Measurements from ENCODE around the gene RPL11.
A peak's percentile ranks its signal among the peaks of the same experiment; 100 is the strongest.
"Not testable (repeated sequence)": the region's sequence is repeated elsewhere in the genome, so short reads cannot be mapped to it uniquely, and the experiment has no call there.

Gene RPL11

GRCh38 chr1:23691499-23692307, at the start of gene RPL11:
RPL11 (plus strand) TSS chr1:23691806; CDS start chr1:23691824, 18 bp downstream.
- peak; percentile 72 to 73 for DNase-seq (ENCODE audit: low read depth in 1 of 2, low spot score in 1 of 2)

GRCh38 chr1:23643736-23644554, 47.7 kb upstream of the RPL11 start:
- DNase-seq (ENCODE audit: low read depth in 1 of 2, low spot score in 1 of 2): no peak

DNA sequence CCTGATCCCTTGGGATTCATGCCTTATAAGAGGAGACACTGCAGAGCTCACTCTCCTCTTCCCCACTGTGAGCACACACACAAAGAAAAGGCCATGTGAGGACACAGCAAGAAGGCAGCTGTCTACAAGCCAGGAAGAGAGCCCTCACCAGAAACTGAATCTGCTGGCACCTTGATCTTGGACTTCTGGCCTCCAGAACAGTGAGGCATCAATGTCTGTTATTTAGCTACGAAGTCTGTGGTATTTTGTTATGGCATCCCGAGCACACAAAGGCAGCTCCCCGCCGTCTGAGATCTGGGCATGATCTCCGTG, 47.1 kb upstream of the RPL11 start:
- DNase-seq (ENCODE audit: low read depth in 1 of 2, low spot score in 1 of 2): no peak

DNA sequence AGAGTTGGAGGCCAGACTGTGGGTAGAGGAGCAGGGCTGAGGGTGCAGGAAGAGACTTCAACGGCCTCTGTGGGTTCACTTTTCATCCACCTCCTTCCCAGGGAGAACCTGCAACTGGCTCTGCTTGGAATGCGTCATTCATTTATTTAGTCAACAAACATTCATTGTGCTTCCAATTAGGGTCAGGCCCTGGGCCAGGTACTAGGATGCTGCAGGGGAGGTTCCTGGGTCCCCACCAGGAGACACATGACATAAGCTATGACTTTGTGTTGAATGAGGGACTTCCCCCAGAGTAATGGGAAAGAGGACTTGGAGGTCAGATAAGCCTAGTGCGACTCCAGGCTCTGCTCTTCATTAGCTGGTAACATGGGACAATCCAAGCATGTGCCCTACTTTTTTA, 46.3 kb upstream of the RPL11 start:
- DNase-seq (ENCODE audit: low read depth in 1 of 2, low spot score in 1 of 2): no peak

DNA sequence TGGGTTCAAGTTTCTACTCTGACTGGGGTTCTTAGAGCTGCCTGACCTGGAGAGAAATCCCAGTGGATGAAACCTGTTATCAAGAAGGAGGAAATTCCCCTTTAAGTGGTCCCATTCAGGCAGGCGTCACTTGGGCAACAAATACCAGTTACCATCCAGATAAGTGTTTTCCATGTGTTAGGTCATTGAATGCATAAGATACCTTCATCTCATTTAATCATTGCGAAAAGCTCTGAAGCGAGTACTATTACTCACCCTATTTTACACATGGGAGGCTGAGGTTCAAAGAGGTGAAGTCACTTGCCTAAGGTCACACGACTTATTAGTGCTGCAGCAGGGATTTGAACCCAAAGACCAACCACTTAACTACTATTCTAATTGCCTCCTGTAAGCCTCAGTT, 45.5 kb upstream of the RPL11 start:
- no peak for DNase-seq (ENCODE audit: low read depth in 1 of 2, low spot score in 1 of 2)

GRCh38 chr1:23646541-23646940, 45.1 kb upstream of the RPL11 start:
- no peak for DNase-seq (ENCODE audit: low read depth in 1 of 2, low spot score in 1 of 2)

DNA sequence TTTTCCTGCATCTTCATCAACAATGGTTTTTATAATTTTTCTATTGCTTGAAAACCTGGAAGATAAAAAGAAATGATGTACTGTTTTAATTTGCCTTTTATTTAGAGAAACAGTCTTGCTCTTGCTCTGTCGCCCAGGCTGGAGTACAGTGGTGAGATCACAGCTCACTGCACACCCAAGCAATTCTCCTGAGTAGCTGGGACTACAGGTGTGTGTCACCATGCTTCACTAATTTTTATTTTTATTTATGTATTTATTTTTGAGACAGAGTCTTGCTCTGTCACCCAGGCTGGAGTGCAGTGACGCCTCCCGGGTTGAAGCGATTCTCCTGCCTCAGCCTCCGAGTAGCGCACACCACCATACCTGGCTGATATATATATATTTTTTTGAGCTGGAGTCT, 43.0 kb upstream of the RPL11 start:
- no peak for DNase-seq (ENCODE audit: low read depth in 1 of 2, low spot score in 1 of 2)

GRCh38 chr1:23649157-23649556, 42.4 kb upstream of the RPL11 start:
- not testable (repeated sequence) for DNase-seq (ENCODE audit: low read depth in 1 of 2, low spot score in 1 of 2)

GRCh38 chr1:23650344-23650990, 41.1 kb upstream of the RPL11 start:
- no peak for DNase-seq (ENCODE audit: low read depth in 1 of 2, low spot score in 1 of 2)

GRCh38 chr1:23651069-23651808, 40.4 kb upstream of the RPL11 start:
- DNase-seq (ENCODE audit: low read depth in 1 of 2, low spot score in 1 of 2): no peak

DNA sequence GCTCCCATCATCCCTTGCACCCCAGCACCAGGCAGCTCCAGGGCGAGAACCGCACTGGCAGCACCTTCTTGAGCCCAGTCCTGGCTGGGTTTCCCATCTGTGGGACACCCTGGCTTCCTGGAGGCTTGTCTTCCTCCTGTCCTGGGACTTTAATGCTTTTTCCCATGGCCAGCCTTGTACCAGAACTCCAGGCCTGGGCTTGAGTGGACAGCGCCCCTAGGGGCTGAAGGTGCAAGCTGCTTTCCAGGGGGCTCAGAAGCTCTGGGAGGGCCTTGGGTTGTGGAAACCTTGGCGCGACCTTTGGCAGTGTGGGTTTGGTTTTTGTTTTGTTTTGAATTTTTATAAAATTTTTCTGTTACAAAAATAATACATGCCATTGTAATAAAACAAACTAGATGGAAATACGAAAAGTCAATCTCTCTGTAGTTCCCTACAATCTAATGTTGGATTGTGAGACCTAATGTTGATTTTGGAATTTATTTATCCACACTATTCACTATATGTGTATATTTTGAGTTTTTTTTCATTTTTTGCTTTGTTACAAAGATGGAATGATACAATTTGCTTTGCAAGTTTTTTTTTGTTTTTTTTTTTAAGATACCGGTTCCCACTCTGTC, 33.8 kb upstream of the RPL11 start:
- no peak for DNase-seq (ENCODE audit: low read depth in 1 of 2, low spot score in 1 of 2)

DNA sequence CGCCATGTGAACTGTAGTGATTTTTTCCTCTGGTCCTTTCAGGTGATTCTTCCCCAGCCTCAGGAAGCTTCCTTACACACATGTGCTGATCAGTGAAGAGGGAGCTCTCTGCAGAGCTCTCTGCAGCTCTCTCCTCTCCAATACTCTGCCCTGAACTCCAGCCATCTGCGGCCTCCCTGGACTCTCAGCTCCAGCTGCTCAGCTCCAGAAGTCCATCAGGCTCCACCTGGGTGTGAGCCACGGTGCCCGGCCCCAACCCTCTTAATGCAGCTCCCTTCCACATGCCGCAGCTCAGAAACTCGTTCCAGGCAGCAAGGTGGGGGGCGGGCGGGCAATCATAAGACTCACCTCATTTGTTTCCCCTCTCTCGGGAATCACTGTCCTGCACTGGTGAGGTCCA, 30.9 kb upstream of the RPL11 start:
- DNase-seq (ENCODE audit: low read depth in 1 of 2, low spot score in 1 of 2): no peak

- DNase-seq (ENCODE audit: low read depth in 1 of 2, low spot score in 1 of 2): no peak
Observed at GRCh38 chr1:23661887-23662286, 29.7 kb upstream of the RPL11 start.

DNA sequence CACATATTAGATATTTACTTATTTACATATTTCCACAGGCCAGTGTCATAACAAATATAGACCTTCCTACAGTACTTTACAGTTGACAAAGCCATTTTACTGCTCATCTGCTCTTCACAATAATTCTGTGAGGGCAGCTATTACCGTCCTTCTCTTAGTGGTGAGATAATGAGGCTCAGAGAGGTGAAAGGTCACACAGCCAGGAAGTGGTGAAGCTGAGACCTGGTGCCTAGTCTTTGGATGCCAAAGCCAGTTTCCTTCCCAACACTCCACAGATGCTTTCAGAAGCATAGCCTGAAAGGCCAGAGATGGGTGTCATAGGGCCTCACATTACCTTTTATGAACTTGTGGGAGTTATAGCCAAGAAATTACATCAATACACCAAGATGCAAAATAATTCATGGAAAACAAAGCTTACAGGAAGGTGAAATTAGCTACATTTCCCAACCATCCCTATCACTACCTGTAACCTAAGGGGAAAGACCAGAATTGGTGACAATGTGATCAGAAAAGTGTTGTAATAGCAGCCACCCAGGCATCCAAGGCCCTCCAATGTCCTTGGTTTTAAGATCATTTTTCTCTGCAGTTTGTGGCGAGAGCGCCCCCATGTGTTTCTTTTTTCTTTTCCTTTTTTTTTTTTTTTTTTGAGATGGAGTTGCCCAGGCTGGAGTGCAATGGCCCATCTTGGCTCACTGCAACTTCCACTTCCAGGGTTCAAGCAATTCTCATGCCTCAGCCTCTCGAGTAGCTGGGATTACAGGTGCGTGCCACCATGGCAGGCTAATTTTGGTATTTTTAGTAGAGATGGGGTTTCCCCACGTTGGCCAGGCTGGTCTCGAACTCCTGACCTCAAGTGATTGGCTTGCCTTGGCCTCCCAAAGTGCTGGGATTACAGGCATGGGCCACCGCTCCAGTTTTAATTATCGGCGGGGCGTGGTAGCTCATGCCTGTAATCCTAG, 26.5 kb upstream of the RPL11 start:
- DNase-seq (ENCODE audit: low read depth in 1 of 2, low spot score in 1 of 2): no peak

DNA sequence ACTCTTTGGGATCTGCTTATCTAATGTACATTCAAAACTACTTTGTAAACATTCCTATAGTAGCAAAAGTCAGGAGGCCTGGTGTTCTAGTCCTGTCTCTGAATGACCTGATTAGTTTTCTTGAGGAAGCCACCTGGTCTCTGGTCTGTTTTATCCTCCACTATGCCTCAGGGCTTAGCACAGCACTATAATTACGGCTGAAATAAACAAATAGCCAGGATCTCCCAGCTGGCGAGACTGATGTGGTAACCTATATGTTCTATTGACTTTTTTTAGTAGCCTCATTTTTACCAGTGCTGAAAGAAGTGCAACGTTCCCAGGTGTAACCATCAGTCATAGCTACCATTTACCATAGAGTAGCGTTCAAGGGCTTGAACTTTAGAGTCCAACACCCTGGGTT, 24.2 kb upstream of the RPL11 start:
- no peak for DNase-seq (ENCODE audit: low read depth in 1 of 2, low spot score in 1 of 2)

- no peak for DNase-seq (ENCODE audit: low read depth in 1 of 2, low spot score in 1 of 2)
Observed at GRCh38 chr1:23670709-23671108, 20.9 kb upstream of the RPL11 start.

GRCh38 chr1:23673086-23673813, 18.4 kb upstream of the RPL11 start:
- DNase-seq (ENCODE audit: low read depth in 1 of 2, low spot score in 1 of 2): no peak

DNA sequence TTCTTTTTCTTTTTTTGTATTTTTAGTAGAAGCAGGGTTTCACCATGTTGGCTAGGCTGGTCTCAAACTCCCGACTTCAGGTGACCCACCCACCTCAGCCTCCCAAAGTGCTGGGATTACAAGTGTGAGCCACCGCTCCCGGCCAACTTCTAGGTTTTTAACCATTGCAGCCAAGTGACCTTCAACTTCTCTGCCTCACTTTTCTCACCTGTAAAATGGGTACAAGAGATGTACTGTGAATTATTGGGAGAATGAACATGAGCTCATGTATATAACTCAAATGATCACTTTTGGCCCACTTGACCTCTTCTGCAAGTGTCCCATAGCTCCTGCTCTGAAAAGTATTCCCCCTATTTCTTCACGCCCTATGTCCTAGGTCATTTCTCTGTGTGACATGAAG, 11.8 kb upstream of the RPL11 start:
- DNase-seq (ENCODE audit: low read depth in 1 of 2, low spot score in 1 of 2): no peak

DNA sequence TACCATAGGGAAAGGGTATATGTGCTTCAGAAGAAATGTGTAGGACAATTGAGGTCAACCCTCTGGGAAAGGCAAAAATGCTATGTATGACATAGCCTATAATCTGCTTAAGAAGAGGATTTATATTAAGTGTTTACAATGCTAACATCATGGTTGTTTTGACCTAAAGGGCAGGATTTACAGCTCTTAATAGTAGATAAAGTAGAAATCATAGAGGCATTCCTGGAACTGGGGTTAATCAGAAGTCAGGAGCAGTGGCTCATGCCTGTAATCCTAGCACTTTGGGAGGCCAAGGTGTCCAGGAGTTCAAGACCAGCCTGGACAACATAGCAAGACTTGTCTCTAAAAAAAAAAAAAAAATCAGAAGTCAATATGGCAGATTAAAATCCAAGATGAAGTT, 8.7 kb upstream of the RPL11 start:
- DNase-seq (ENCODE audit: low read depth in 1 of 2, low spot score in 1 of 2): no peak

Data from stimulated activated CD4-positive, alpha-beta T cell treated with anti-CD3 and anti-CD28 coated beads, Interleukin-15, amount 100 ng/mL, for 1 hour (primary cell).